GM12878 (cell line): ENCODE results near the gene PLCG1. TPM values are rescaled to one million over a fixed set of nuclear protein-coding genes. Genes with fewer than 3 reads are reported as not detected.

Source experiments
- ATAC-seq: fragments of 200-7000 bp; cut with Tn5 transposase; 3 replicates; pipeline ENCODE4 v1.9.1; 2020; ENCODE audit warnings: mild to moderate bottlenecking, moderate library complexity
- BruUV-seq: library from RNA; stranded (reverse); fragments of 400-500 nt; replicated peaks from 2 replicates; lab custom pipeline; 2021; lab: Mats Ljungman, UMichigan
- CTCF ChIA-PET: fragments of 300-600 bp; sonication (Branson Sonifier 250); formaldehyde crosslinking; extraction: SDS; loops from one replicate; lab custom pipeline; 2021; ENCODE audit warnings: inconsistent platforms; lab: Yijun Ruan, JAX
- POLR2A ChIA-PET: fragments of 350-600 bp; formaldehyde crosslinking; extraction: SDS; loops from one replicate; lab custom pipeline; 2021; ENCODE audit warnings: inconsistent platforms; lab: Charles Lee
- RAD21 ChIA-PET: fragments of 300-600 bp; sonication (Branson Sonifier 250); formaldehyde crosslinking; loops from one replicate; lab custom pipeline; 2023; ENCODE audit warnings: antibody characterized with exemption; ENCODE audit not compliant: unreplicated experiment; lab: Charles Lee
- SMC1A ChIA-PET: fragments of 300-600 bp; sonication (Branson Sonifier 250); formaldehyde crosslinking; loops from one replicate; lab custom pipeline; 2023; ENCODE audit not compliant: unreplicated experiment, uncharacterized antibody; lab: Charles Lee
- DNase-seq: peaks from one replicate; pipeline ENCODE4 v3.0.0-alpha.2; 2011; ENCODE audit warnings: low read depth, low spot score
- FAIRE-seq: peaks from 3 replicates; lab custom pipeline; 2011; peaks lifted over from hg19 to GRCh38; lab: Jason Lieb, UNC
- H2AFZ ChIP-seq: 2 replicates; pipeline ENCODE4 v1.6.0; 2011; ENCODE audit warnings: low read depth, low read length, control low read depth; ENCODE audit not compliant: control insufficient read depth
- H3K27ac ChIP-seq: 2 replicates; pipeline ENCODE4 v1.5.1; 2011; ENCODE audit warnings: control low read depth; ENCODE audit not compliant: control insufficient read depth, insufficient read depth
- H3K27me3 ChIP-seq, 2 experiments: replicated peaks in 1 of 2; 2 replicates each; pipeline versions ENCODE4 v1.6.0 to v1.6.1; 2011; ENCODE audit warnings: low read length in 1 of 2; ENCODE audit not compliant: control insufficient read depth in 2 of 2, insufficient read depth in 2 of 2
- H3K36me3 ChIP-seq, 2 experiments: 2 replicates each; pipeline ENCODE4 v1.5.1; 2011; ENCODE audit warnings: low read length in 1 of 2; ENCODE audit not compliant: control insufficient read depth in 2 of 2, insufficient read depth in 2 of 2
- H3K4me1 ChIP-seq: 2 replicates; pipeline ENCODE4 v1.6.1; 2011; ENCODE audit warnings: mild to moderate bottlenecking, low read length, moderate library complexity, mixed read lengths; ENCODE audit not compliant: control insufficient read depth, insufficient read depth
- H3K4me2 ChIP-seq: 2 replicates; pipeline ENCODE4 v1.6.0; 2011; ENCODE audit warnings: control low read depth; ENCODE audit not compliant: control insufficient read depth, insufficient read depth
- H3K4me3 ChIP-seq: fragments of 200-600 bp; sonication (generic); 2 replicates; pipeline ENCODE4 v1.5.1; 2016
- H3K79me2 ChIP-seq: 2 replicates; pipeline ENCODE4 v1.6.0; 2011; ENCODE audit warnings: low read length; ENCODE audit not compliant: control insufficient read depth, insufficient read depth
- H3K9ac ChIP-seq: 2 replicates; pipeline ENCODE4 v1.8.0; 2011; ENCODE audit warnings: low read length, control low read depth, mixed read lengths; ENCODE audit not compliant: control insufficient read depth, insufficient read depth
- H3K9me3 ChIP-seq: replicated peaks from 3 replicates; pipeline ENCODE4 v1.5.1; 2011; ENCODE audit warnings: mild to moderate bottlenecking, low read length; ENCODE audit not compliant: control insufficient read depth, insufficient read depth
- H4K20me1 ChIP-seq: 2 replicates; pipeline ENCODE4 v1.6.0; 2011; ENCODE audit not compliant: control insufficient read depth, insufficient read depth
- KLF5 ChIP-seq: fragments of 450-650 bp; IDR thresholded peaks from 2 replicates; pipeline ENCODE4 v1.6.1; 2014; ENCODE audit warnings: mild to moderate bottlenecking; ENCODE audit not compliant: partially characterized antibody
- NFYB ChIP-seq: IDR thresholded peaks from 2 replicates; pipeline ENCODE4 v1.6.1; 2011; ENCODE audit warnings: low read depth, mild to moderate bottlenecking, low read length, improper control_type of control experiment, moderate library complexity; ENCODE audit not compliant: insufficient read depth
- ZNF217 ChIP-seq: fragments of 450-650 bp; IDR thresholded peaks from 2 replicates; pipeline ENCODE4 v1.6.1; 2017; ENCODE audit warnings: antibody characterized with exemption, mild to moderate bottlenecking
- WGBS: methylation state at CpG from one replicate; pipeline ENCODE4 v1.1.6; 2016; ENCODE audit warnings: low lambda C conversion rate; ENCODE audit not compliant: insufficient replicate concordance, insufficient coverage; ENCODE audit errors: missing lambda C conversion rate; 5-methylcytosine and 5-hydroxymethylcytosine counted together
- in situ Hi-C: fragments of 300-500 bp; cut with MboI; formaldehyde crosslinking; loops from 9 replicates; pipeline ENCODE4 v1.14.3; 2018; ENCODE audit warnings: mixed read lengths
- intact Hi-C: fragments of 100-400 bp; cut with micrococcal nuclease; formaldehyde crosslinking; loops from one replicate; pipeline ENCODE4 v1.14.2; 2022; ENCODE audit not compliant: unreplicated experiment
- polyA plus RNA-seq, 11 experiments: library from polyadenylated mRNA; depleted of rRNA in 4 of 11; unstranded in 6 of 11; stranded (reverse) in 5 of 11; fragments of >200 nt; fragmentation: Nextera tagmentation in 4 of 11; fragmentation: Illumina TruSeq in 1 of 11; extraction: Ambion mirVana in 4 of 11; extraction: Trizol in 1 of 11; gene quantifications; 1 replicate in 1 of 11; 2 replicates in 10 of 11; pipeline versions ENCODE4 v1.2.1 to v1.2.3, GENCODE V29; 2011 to 2016; ENCODE audit warnings: inconsistent platforms in 2 of 11, missing spikeins in 2 of 11, low read depth in 1 of 11
- total RNA-seq, 4 experiments: library from RNA; depleted of rRNA in 3 of 4; stranded (reverse); fragments of >200 nt in 3 of 4; fragmentation: Illumina TruSeq in 1 of 4; extraction: Trizol in 1 of 4; gene quantifications; 2 replicates each; pipeline versions ENCODE4 v1.2.1 to v1.2.3, GENCODE V29; 2013 to 2021
- TF ChIP-seq, protein P1 (sequence below): fragments of 450-650 bp; formaldehyde crosslinking; IDR thresholded peaks from 2 replicates; pipeline ENCODE4 v1.4.0; 2020; ENCODE audit warnings: mild to moderate bottlenecking, moderate library complexity
- TF ChIP-seq, protein P2 (sequence below), 3 experiments: IDR thresholded peaks in 2 of 3; conservative IDR thresholded peaks in 1 of 3; 2 replicates each; pipeline ENCODE4 v1.5.1; 2011; ENCODE audit warnings: low read depth in 3 of 3, low read length in 3 of 3, mild to moderate bottlenecking in 3 of 3, control low read depth in 2 of 3, moderate library complexity in 2 of 3, inconsistent platforms in 1 of 3, mixed read lengths in 1 of 3; ENCODE audit not compliant: control insufficient read depth in 2 of 3, insufficient read depth in 1 of 3; ENCODE audit errors: extremely low read depth in 1 of 3

PLCG1 gene
- total and polyA plus RNA-seq, 10 of the 15 experiments (the other 5 are each of a cell fraction or from before 2014, with no cell fraction given), result 2.6 to 114 (median 45.3) TPM

DNA sequence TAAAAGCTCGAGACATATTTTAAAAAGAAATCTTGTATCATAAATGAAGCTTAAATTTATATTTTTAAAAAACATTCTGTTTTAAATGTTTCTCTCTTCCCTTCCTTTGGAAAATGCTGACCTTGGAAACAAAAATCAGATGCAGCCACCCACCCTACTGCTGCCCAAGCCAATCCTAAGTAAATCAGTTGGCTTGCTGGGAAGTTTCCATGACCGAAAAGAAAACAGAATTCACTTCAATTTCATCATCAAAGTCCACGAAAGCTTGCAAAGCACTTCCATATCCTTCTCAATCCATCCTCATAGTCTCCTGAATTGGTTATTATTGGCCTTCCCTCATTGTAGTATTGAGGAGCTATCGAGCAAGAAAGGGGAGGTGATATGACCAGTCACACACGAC, 80.1 kb downstream of the PLCG1 start:
- no TSS peak for BruUV-seq
- ChIA-PET POLR2A (no interaction called here), SMC1A (no interaction called here), CTCF (interaction anchor here (1.3 kb wide), 1 partner anchor 9 kb away, joined by 5 read pairs; no protein-coding TSS in a partner anchor), RAD21 (no interaction called here)
- Histone ChIP-seq H3K9me3 (no peaks in the 10 kb centered on the region), H3K27ac (no peak overlapping the region), H3K9ac (no peak overlapping the region), H3K27me3 (no peaks in the 10 kb centered on the region), H3K4me2 (no peak overlapping the region), H3K4me1 (no peaks in the 10 kb centered on the region), H3K79me2 (no peaks in the 10 kb centered on the region), H3K36me3 (no peaks in the 10 kb centered on the region), H4K20me1 (no peaks in the 10 kb centered on the region), H3K4me3 (no peak overlapping the region), H2AFZ (no peak overlapping the region)
- ATAC-seq (no peak), DNase-seq (no peak), FAIRE-seq (no peak)
- TF ChIP-seq, protein P1, sequence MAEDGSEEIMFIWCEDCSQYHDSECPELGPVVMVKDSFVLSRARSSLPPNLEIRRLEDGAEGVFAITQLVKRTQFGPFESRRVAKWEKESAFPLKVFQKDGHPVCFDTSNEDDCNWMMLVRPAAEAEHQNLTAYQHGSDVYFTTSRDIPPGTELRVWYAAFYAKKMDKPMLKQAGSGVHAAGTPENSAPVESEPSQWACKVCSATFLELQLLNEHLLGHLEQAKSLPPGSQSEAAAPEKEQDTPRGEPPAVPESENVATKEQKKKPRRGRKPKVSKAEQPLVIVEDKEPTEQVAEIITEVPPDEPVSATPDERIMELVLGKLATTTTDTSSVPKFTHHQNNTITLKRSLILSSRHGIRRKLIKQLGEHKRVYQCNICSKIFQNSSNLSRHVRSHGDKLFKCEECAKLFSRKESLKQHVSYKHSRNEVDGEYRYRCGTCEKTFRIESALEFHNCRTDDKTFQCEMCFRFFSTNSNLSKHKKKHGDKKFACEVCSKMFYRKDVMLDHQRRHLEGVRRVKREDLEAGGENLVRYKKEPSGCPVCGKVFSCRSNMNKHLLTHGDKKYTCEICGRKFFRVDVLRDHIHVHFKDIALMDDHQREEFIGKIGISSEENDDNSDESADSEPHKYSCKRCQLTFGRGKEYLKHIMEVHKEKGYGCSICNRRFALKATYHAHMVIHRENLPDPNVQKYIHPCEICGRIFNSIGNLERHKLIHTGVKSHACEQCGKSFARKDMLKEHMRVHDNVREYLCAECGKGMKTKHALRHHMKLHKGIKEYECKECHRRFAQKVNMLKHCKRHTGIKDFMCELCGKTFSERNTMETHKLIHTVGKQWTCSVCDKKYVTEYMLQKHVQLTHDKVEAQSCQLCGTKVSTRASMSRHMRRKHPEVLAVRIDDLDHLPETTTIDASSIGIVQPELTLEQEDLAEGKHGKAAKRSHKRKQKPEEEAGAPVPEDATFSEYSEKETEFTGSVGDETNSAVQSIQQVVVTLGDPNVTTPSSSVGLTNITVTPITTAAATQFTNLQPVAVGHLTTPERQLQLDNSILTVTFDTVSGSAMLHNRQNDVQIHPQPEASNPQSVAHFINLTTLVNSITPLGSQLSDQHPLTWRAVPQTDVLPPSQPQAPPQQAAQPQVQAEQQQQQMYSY (CRISPR knock-in tag), result no peak
- TF ChIP-seq KLF5, result no peak
- intact Hi-C loops, result no loop called here
- in situ Hi-C loops, result no loop called here
- WGBS, result 89% methylated on average over 5 of the region's 5 CpGs

DNA sequence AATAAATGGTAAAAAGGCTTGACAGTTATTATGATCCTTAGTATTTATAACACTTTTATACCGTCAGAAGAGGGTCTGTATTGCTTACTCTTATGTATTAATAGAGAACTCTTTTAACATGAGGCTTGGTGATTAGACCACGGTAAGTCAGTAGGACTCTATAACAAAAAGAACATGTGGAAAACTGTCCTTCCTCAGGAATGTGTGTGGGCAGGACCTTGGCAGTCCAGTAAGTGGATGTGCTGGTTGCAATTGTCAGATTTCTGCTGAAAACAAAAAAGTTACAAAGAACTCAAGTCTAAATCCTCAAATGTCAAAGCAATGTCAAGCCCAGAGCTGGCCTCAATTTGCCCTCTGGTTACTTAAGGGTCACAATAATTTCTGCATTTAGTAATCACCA, 81.1 kb downstream of the PLCG1 start:
- in situ Hi-C loops (no loop called here), intact Hi-C loops (no loop called here)
- no peaks in the 10 kb centered on the region for H3K9me3 ChIP-seq
- H3K27ac ChIP-seq, result no peak overlapping the region
- SMC1A ChIA-PET, result interaction anchor here (0.9 kb wide), 1 partner anchor 92 kb away, joined by 3 read pairs; no protein-coding TSS in a partner anchor
- H3K4me3 ChIP-seq, result no peak overlapping the region
- no peaks in the 10 kb centered on the region for H3K36me3 ChIP-seq
- RAD21 ChIA-PET, result no interaction called here
- H3K4me2 ChIP-seq, result no peak overlapping the region
- H3K4me1 ChIP-seq, result no peaks in the 10 kb centered on the region
- DNase-seq (no peak), FAIRE-seq (no peak), ATAC-seq (no peak)
- no peaks in the 10 kb centered on the region for H3K27me3 ChIP-seq
- TF ChIP-seq NFYB (no peak), ZNF217 (no peak)
- TF ChIP-seq, protein P2, sequence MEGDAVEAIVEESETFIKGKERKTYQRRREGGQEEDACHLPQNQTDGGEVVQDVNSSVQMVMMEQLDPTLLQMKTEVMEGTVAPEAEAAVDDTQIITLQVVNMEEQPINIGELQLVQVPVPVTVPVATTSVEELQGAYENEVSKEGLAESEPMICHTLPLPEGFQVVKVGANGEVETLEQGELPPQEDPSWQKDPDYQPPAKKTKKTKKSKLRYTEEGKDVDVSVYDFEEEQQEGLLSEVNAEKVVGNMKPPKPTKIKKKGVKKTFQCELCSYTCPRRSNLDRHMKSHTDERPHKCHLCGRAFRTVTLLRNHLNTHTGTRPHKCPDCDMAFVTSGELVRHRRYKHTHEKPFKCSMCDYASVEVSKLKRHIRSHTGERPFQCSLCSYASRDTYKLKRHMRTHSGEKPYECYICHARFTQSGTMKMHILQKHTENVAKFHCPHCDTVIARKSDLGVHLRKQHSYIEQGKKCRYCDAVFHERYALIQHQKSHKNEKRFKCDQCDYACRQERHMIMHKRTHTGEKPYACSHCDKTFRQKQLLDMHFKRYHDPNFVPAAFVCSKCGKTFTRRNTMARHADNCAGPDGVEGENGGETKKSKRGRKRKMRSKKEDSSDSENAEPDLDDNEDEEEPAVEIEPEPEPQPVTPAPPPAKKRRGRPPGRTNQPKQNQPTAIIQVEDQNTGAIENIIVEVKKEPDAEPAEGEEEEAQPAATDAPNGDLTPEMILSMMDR (IDR thresholded peaks at IDR 0.05 in 2 of 3, conservative IDR thresholded peaks at IDR 0.05 in 1 of 3; ENCODE audit: control insufficient read depth in 2 of 3, extremely low read depth in 1 of 3, insufficient read depth in 1 of 3, low read depth in 3 of 3, low read length in 3 of 3), result no peak
- 100% methylated on average over 2 of the region's 2 CpGs for WGBS
- H3K9ac ChIP-seq, result no peak overlapping the region
- no peak overlapping the region for H2AFZ ChIP-seq
- no peaks in the 10 kb centered on the region for H4K20me1 ChIP-seq
- no TSS peak for BruUV-seq
- no peaks in the 10 kb centered on the region for H3K79me2 ChIP-seq
- CTCF ChIA-PET, result interaction anchor here (1.1 to 2.2 kb wide), 2 partner anchors 14 to 89 kb away, joined by 3 to 15 read pairs; no protein-coding TSS in a partner anchor
- POLR2A ChIA-PET, result no interaction called here
